ENCODE data around the gene PERM1.

PERM1 gene

GRCh38 chr1:964691-965525, 17.0 kb downstream of the PERM1 start:
- no peak for DNase-seq (ENCODE audit: low read depth, low spot score)

- no peak for DNase-seq (ENCODE audit: low read depth, low spot score)
These were observed 18.0 kb downstream of the PERM1 start for GRCh38 chr1:963746-964525.

DNA sequence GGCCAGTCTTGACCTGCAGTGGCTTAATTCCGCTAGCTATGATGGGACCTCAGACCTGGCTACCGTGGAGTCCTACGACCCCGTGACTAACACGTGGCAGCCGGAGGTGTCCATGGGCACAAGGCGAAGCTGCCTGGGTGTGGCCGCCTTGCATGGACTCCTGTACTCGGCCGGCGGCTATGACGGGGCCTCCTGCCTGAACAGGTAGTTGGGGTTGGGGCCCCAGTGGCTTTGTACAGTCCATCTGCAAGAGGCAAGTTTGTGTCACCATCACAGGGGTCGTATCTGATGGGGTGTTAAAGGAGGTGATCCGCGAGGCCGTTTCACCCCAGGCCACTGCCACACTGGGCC, 18.6 kb downstream of the PERM1 start:
- DNase-seq (ENCODE audit: low read depth, low spot score) = no peak

GRCh38 chr1:962381-963300, 19.3 kb downstream of the PERM1 start:
- no peak for DNase-seq (ENCODE audit: low read depth, low spot score)

GRCh38 chr1:961132-961669, 20.7 kb downstream of the PERM1 start:
- no peak for DNase-seq (ENCODE audit: low read depth, low spot score)

DNA sequence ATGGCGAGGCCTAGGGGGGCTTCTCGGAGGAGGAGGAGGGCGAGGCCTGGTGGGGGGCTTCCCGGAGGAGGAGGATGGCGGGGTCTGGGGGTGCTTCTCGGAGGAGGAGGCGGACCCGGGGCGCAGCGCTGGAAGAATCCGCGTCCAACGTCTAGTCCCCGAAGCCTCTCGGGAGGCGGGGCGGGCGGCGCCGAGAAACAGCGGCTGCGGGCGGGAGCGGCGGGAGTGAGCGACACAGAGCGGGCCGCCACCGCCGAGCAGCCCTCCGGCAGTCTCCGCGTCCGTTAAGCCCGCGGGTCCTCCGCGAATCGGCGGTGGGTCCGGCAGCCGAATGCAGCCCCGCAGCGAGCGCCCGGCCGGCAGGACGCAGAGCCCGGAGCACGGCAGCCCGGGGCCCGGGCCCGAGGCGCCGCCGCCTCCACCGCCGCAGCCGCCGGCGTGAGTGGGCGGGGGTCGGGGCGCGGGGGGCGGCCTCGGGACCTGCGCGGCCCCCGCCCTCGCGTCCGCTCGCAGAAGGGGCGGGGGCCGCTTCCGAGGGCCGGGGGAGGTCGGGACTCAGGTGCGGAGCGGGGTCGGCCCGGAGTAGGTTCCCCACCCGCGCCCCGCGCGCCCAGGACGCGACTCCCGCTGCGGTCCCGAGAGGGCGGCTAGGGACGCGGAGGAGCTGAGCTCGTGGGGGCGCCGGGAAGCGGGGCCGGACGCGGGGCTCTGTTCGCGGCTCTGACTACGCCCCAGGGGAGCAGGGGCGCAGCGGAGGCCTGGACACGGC, 21.3 kb downstream of the PERM1 start, which contains the start of gene KLHL17:
KLHL17 (plus strand) TSS at position 222 of the 769 bp plus-strand sequence; CDS start at position 332, 110 bp downstream.
- peak; percentile 57 for DNase-seq (ENCODE audit: low read depth, low spot score)

- no peak for DNase-seq (ENCODE audit: low read depth, low spot score)
These were observed 22.0 kb downstream of the PERM1 start for GRCh38 chr1:959731-960362.

GRCh38 chr1:958823-959730, 22.8 kb downstream of the PERM1 start, which contains the start of gene NOC2L:
TSS of gene NOC2L (minus strand) at chr1:959256. CDS start at chr1:959240, 16 bp downstream.
- peak; percentile 93 for DNase-seq (ENCODE audit: low read depth, low spot score)

DNA sequence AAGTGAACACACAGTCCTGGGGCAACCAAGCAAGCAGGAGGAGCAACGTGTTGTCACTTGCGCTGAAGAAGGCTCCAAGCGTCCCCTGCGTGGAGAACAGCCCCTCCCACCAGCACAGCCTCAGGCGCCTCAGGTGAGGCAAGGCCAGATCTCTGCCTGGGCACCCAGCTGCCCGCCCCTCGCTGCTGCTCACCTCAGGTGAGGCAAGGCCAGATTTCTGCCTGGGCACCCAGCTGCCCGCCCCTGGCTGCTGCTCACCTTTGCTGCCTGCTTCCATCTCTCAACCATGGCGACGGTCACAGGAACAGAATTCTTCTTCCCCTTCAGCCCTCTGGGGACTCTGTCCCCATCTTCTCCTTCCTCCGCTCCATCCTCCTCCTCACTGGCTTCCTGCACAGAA, 25.3 kb downstream of the PERM1 start:
- no peak for DNase-seq (ENCODE audit: low read depth, low spot score)

DNA sequence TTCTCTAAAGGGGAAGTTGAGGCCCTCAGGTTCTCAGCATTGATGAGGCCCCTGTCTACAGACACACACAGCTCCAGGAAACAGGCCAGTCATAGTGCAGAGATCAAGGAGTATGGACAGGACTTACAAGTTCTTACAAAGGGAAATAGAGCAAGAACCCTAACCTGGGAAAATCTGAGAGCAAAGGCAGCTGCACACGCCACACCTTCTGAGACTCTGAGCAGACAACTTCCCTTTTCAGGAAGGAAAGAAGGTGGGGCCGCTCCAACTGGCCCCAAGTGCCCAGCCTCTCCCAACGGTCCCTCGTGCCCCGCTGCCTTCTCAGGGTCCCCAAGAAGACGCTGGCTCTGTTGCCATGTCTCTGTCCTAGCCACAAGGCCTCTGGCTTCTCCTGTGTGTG, 26.4 kb downstream of the PERM1 start:
- no peak for DNase-seq (ENCODE audit: low read depth, low spot score)

DNA sequence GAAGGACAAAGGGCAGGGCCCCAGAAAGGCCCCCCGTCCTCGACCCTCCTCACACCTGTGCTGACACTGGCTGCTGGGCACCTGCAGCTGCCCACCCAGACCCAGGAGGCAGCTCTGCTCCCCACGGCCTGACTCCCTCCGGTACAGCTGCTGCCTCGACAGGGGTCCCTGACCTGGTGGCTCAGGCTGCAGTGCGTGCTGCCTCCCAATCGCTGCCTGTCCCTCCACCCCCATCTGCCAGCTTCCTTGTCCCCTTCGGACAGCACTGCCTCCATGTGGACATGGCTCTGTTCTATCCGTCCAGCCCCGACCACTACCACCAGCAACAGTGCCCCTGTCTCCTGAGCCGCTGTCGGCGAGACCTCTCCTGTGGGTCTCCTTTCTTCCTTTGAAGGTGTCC, 27.0 kb downstream of the PERM1 start:
- DNase-seq (ENCODE audit: low read depth, low spot score) = no peak

- DNase-seq (ENCODE audit: low read depth, low spot score) = no peak
These were observed 28.2 kb downstream of the PERM1 start for GRCh38 chr1:953524-954320.

GRCh38 chr1:952603-953002, 29.3 kb downstream of the PERM1 start:
- DNase-seq (ENCODE audit: low read depth, low spot score) = no peak

DNA sequence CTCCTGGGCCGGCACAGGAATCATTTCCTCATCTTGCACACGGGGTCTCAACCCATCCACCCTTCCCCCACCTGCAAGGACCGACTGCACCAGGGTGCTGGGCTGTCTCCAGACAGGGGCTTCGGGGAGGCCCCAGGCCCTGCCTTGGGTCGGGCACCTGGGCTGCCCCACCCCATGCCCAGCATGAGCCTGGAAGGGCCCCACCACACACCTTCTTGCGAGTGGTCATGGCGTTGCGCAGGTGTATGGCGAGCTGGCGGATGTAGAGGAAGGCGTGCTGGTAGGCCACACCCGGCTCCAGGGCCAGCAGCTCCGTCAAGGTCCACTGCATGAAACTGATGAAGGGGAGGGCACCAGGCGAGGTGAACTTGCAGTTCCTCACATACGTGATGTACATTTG, 29.7 kb downstream of the PERM1 start:
- DNase-seq (ENCODE audit: low read depth, low spot score) = no peak

- no peak for DNase-seq (ENCODE audit: low read depth, low spot score)
These were observed 30.5 kb downstream of the PERM1 start for GRCh38 chr1:951364-951763.

- no peak for DNase-seq (ENCODE audit: low read depth, low spot score)
These were observed 31.0 kb downstream of the PERM1 start for GRCh38 chr1:950881-951280.

- no peak for DNase-seq (ENCODE audit: low read depth, low spot score)
These were observed 31.6 kb downstream of the PERM1 start for GRCh38 chr1:950268-950667.

DNA sequence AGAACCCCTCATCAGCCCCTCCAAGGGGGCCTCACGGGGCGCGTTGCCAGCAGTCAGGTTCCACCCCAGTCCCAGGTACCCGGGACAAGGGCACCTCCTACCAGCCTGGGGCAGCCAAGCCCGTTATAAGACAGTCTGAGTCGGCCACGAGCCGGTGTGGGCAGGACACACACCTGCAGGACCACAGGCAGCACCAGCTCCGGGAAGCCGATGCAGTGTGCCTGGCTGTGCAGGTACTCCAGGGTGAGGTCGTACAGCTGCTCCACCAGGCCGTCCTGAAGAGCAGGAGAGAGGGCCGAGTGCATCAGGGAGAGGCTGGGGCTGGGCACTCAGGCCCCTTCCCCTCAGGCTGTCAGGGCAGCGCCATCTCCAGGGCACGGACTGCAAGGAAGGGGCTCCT, 33.9 kb downstream of the PERM1 start:
- no peak for DNase-seq (ENCODE audit: low read depth, low spot score)
